SK-N-SH treated with all-trans-retinoic acid at 6 μM for 48 hours (cell line): ENCODE measurements around the gene APLP1.

Experiments used
- ARNTL ChIP-seq: fragments of 450-650 bp; formaldehyde crosslinking; IDR thresholded peaks from 2 replicates; pipeline ENCODE4 v1.5.0; 2020; ENCODE audit warnings: low read depth, mild to moderate bottlenecking, moderate library complexity, borderline replicate concordance
- BACH2 ChIP-seq: fragments of 250-450 bp; sonication (Bioruptor Pico); IDR thresholded peaks from 2 replicates; pipeline ENCODE4 v1.9.0; 2021; ENCODE audit warnings: mild to moderate bottlenecking, borderline replicate concordance
- ESRRG ChIP-seq: fragments of 250-450 bp; sonication (Bioruptor Pico); IDR thresholded peaks from 2 replicates; pipeline ENCODE4 v1.6.1; 2021; ENCODE audit warnings: mild to moderate bottlenecking
- GLIS3 ChIP-seq: fragments of 250-450 bp; sonication (Bioruptor Pico); IDR thresholded peaks from 2 replicates; pipeline ENCODE4 v1.5.0; 2020; ENCODE audit warnings: mild to moderate bottlenecking, moderate library complexity
- ISL1 ChIP-seq: fragments of 250-450 bp; sonication (Bioruptor Pico); IDR thresholded peaks from 2 replicates; pipeline ENCODE4 v2.1.2; 2022; ENCODE audit warnings: mild to moderate bottlenecking, moderate library complexity
- PATZ1 ChIP-seq: fragments of 250-450 bp; sonication (Bioruptor Pico); IDR thresholded peaks from 2 replicates; pipeline ENCODE4 v1.8.0; 2020; ENCODE audit warnings: mild to moderate bottlenecking, moderate library complexity, borderline replicate concordance
- POU6F1 ChIP-seq: fragments of 250-450 bp; sonication (Bioruptor Pico); IDR thresholded peaks from 2 replicates; pipeline ENCODE4 v1.8.0; 2021; ENCODE audit warnings: low read depth, mild to moderate bottlenecking, moderate library complexity, borderline replicate concordance
- RARB ChIP-seq: fragments of 250-450 bp; sonication (Bioruptor Pico); IDR thresholded peaks from 2 replicates; pipeline ENCODE4 v1.8.0; 2021; ENCODE audit warnings: mild to moderate bottlenecking, moderate library complexity
- SNAI2 ChIP-seq: fragments of 250-450 bp; sonication (Bioruptor Pico); IDR thresholded peaks from 2 replicates; pipeline ENCODE4 v1.5.0; 2020; ENCODE audit warnings: mild to moderate bottlenecking, moderate library complexity
- TSHZ2 ChIP-seq: fragments of 250-450 bp; sonication (Bioruptor Pico); IDR thresholded peaks from 2 replicates; pipeline ENCODE4 v1.5.0; 2020; ENCODE audit warnings: mild to moderate bottlenecking, moderate library complexity
- ZC3H10 ChIP-seq: fragments of 250-450 bp; sonication (Bioruptor Pico); IDR thresholded peaks from 2 replicates; pipeline ENCODE4 v1.5.1; 2021; ENCODE audit warnings: mild to moderate bottlenecking, moderate library complexity
- ZFP3 ChIP-seq: fragments of 250-450 bp; sonication (Bioruptor Pico); IDR thresholded peaks from 2 replicates; pipeline ENCODE4 v1.5.0; 2020; ENCODE audit warnings: mild to moderate bottlenecking, moderate library complexity
- ZFP30 ChIP-seq: fragments of 450-650 bp; formaldehyde crosslinking; IDR thresholded peaks from 2 replicates; pipeline ENCODE4 v1.5.0; 2022; ENCODE audit warnings: mild to moderate bottlenecking, moderate library complexity
- ZNF8 ChIP-seq: fragments of 450-650 bp; formaldehyde crosslinking; IDR thresholded peaks from 2 replicates; pipeline ENCODE4 v1.5.0; 2020; ENCODE audit warnings: mild to moderate bottlenecking, moderate library complexity

GRCh38 chr19:35860818-35861639 is 7.3 kb upstream of the APLP1 start:
- TF ChIP-seq BACH2 (CRISPR knock-in tag) (no peak), TSHZ2 (CRISPR knock-in tag) (no peak), ZC3H10 (CRISPR knock-in tag) (no peak), ESRRG (CRISPR knock-in tag) (no peak), ISL1 (CRISPR knock-in tag) (no peak), ZFP30 (CRISPR knock-in tag) (no peak), ZNF8 (CRISPR knock-in tag) (no peak), PATZ1 (CRISPR knock-in tag) (no peak), GLIS3 (CRISPR knock-in tag) (no peak), ZFP3 (no peak), ARNTL (CRISPR knock-in tag) (no peak), SNAI2 (CRISPR knock-in tag) (no peak), RARB (no peak), POU6F1 (CRISPR knock-in tag) (no peak)
